GM23248 (cell line): Measurements from ENCODE around the gene GRID2.

ENCODE experiments used
- EZH2 ChIP-seq: fragments of 200-600 bp; sonication (generic); IDR thresholded peaks from 2 replicates; pipeline ENCODE4 v1.6.1; 2018; ENCODE audit warnings: antibody characterized with exemption, mild to moderate bottlenecking; ENCODE audit not compliant: insufficient read depth, poor library complexity, severe bottlenecking
- EZH2phosphoT487 ChIP-seq: fragments of 200-600 bp; sonication (generic); IDR thresholded peaks from 2 replicates; pipeline ENCODE4 v1.6.1; 2018; ENCODE audit warnings: antibody characterized with exemption, moderate library complexity, mild to moderate bottlenecking, low read depth; ENCODE audit not compliant: insufficient read depth

GRCh38 chr4:93617606-93618005 lies 1313.8 kb downstream of the GRID2 start:
- TF ChIP-seq EZH2 (no peak), EZH2phosphoT487 (no peak)
